Measurements from ENCODE around the gene P2RX7. TPM values are rescaled to one million over a fixed set of nuclear protein-coding genes. Genes with fewer than 3 reads are reported as not detected.

The P2RX7 gene
- total and polyA plus RNA-seq, 9 of the 15 experiments (the other 6 are each of a cell fraction or from before 2014, with no cell fraction given), result 0.04 to 0.65 (median 0.30) TPM

DNA sequence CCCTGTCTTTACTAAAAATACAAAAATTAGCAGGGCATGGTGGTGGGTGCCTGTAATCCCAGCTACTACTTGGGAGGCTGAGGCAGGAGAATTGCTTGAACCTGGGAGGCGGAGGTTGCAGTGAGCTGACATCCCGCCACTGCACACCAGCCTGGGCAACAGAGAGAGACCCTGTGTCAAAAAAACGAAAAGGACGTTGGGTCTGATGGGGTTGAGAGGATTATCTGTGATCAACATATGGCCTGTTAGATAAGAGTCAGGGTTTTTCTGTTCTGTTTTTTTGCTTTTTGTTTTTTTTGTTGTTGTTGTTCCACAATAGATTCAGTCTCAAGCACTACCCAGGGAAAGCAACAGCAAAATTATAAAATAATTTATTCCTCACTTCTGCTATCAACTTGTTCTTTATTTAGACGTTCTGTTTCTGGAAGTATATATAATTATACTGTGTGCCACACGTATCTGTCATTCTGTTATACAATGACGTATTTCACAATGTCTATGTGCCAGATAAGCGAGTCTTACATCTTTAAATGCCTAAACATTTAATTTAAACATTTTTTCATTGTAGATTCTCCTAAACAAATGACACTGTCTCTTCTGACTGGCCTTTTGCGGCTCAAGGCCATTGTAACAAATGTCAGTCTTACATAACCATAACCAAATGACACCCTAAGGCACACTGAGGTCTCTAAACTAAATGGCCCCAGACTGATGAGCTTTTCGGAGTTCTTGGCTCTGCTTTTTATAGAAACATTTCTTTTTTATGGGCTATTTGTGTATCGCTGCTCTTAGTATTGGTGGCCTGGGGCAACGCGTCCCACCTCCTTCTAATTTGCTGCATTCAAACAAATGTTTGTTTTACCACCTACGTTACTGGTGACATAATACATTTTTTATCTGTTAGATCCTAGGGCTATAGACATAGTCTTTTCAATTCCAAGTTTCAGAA is 70.0 kb downstream of the P2RX7 start (continued):
- TF ChIP-seq LEF1 (IDR thresholded peaks at IDR 0.05) (peak; percentile 89), CBFA2T2 (conservative IDR thresholded peaks at IDR 0.05) (peak; percentile 71; the same call in 1 of the 2 replicates), ZNF75A (CRISPR knock-in tag; IDR thresholded peaks at IDR 0.05) (no peak), CHD1 (IDR thresholded peaks at IDR 0.05; ENCODE audit: low read length) (no peak), KHSRP (IDR thresholded peaks at IDR 0.05) (no peak), ZNF3 (CRISPR knock-in tag; IDR thresholded peaks at IDR 0.05) (no peak), ZNF57 (CRISPR knock-in tag; IDR thresholded peaks at IDR 0.05) (no peak), ZNF79 (CRISPR knock-in tag; IDR thresholded peaks at IDR 0.05; ENCODE audit: low read depth) (no peak), RBM17 (IDR thresholded peaks at IDR 0.05; ENCODE audit: borderline replicate concordance, low read depth, low read length) (no peak)
- TF ChIP-seq, protein P1, sequence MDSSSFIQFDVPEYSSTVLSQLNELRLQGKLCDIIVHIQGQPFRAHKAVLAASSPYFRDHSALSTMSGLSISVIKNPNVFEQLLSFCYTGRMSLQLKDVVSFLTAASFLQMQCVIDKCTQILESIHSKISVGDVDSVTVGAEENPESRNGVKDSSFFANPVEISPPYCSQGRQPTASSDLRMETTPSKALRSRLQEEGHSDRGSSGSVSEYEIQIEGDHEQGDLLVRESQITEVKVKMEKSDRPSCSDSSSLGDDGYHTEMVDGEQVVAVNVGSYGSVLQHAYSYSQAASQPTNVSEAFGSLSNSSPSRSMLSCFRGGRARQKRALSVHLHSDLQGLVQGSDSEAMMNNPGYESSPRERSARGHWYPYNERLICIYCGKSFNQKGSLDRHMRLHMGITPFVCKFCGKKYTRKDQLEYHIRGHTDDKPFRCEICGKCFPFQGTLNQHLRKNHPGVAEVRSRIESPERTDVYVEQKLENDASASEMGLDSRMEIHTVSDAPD (CRISPR knock-in tag; IDR thresholded peaks at IDR 0.05), result no peak
- TF ChIP-seq, protein P2, sequence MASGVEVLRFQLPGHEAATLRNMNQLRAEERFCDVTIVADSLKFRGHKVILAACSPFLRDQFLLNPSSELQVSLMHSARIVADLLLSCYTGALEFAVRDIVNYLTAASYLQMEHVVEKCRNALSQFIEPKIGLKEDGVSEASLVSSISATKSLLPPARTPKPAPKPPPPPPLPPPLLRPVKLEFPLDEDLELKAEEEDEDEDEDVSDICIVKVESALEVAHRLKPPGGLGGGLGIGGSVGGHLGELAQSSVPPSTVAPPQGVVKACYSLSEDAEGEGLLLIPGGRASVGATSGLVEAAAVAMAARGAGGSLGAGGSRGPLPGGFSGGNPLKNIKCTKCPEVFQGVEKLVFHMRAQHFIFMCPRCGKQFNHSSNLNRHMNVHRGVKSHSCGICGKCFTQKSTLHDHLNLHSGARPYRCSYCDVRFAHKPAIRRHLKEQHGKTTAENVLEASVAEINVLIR (CRISPR knock-in tag; IDR thresholded peaks at IDR 0.05), result no peak
- TF ChIP-seq, protein P3, sequence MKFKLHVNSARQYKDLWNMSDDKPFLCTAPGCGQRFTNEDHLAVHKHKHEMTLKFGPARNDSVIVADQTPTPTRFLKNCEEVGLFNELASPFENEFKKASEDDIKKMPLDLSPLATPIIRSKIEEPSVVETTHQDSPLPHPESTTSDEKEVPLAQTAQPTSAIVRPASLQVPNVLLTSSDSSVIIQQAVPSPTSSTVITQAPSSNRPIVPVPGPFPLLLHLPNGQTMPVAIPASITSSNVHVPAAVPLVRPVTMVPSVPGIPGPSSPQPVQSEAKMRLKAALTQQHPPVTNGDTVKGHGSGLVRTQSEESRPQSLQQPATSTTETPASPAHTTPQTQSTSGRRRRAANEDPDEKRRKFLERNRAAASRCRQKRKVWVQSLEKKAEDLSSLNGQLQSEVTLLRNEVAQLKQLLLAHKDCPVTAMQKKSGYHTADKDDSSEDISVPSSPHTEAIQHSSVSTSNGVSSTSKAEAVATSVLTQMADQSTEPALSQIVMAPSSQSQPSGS (CRISPR knock-in tag; IDR thresholded peaks at IDR 0.05), result no peak
